ENCODE data around the gene NKX6-2.
"Not testable (repeated sequence)": the region's sequence is repeated elsewhere in the genome, so short reads cannot be mapped to it uniquely, and the experiment has no call there.

The NKX6-2 gene

DNA sequence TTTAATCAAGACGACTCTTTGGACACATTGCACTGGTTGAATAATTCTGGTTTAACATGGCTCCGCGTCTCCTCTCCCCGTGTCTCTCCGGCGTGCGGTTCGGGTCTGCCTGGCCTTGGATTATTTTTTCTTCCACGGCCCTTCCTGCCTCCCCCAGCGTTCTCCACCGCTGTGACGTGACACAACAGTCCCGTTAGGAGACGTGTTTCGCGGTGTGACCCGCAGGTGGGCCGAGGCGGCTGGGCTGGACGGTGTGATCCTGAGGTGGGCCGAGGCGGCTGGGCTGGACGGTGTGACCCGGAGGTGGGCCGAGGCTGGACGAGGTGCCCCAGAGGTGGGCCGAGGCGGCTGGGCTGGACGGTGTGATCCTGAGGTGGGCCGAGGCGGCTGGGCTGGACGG is 12.0 kb upstream of the NKX6-2 start:
- not testable (repeated sequence) for DNase-seq (ENCODE audit: low read depth)

DNA sequence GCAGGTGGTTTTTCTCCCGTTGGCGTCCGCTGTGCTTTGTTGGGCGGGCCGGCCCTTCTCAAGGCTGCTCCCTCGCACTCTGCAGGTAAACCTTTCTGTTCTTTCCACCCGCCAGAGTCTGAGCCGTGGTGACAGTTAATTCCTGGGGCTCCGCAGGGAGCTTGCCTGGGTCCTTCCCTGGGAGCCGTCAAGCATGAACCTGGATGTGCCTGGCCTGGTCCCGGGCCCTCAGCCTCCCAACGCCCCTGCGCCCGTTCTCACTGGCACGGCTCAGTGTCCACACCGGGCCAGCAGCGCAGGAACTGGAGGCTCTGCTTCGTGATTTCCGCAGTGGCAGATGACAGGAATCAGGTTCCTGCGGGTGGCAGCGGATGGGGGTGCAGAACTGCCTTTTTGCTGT is 10.9 kb upstream of the NKX6-2 start:
- no peak for DNase-seq (ENCODE audit: low read depth)

DNA sequence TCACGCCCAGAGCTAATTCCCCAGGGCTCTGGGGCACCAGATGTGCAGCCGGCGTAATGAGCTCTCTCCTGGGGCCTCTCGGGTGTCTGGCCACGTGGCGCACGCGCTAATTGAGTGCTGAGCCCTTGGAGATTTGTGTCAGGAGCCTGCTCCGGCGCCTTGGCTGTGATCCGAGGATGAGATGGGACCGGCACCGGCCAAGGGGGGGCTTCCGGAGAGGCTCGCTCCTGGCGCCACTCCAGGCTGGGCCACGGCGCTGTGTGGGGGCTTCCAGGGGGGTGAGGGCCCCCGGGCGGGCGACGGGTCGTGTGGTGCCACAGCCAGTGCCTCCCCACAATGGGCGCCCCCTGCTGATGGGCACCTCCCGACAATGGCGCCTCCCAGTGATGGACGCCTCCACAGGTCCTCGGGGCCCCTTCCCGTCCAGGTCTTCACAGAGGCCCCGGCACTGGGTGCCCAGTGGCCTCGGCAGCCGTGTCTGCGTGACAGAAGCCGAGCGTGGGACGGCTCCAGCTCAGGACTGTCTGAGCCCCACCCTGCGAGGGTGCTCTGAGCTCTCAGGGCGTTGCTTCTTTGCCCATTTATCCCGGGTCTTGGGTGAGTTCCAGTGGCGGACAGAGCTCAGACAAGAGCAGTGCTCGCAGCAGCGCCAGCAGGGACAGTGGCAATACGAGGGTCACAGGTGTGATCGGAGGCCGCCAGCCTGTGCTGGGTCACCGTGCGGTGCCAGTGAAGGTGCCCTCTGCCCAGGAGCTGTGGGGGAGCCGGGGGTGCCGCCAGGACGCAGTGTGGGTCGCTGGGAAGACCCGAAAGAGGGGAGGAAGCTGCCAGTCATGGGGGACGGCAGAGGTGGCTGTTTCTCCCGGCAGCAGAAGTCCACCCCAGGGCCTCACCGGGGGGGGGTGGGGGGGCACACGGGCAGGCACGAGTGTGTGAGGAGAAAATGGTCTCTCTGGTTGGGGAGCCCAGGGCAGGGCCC is 8.2 kb upstream of the NKX6-2 start:
- no peak for DNase-seq (ENCODE audit: low read depth)

DNA sequence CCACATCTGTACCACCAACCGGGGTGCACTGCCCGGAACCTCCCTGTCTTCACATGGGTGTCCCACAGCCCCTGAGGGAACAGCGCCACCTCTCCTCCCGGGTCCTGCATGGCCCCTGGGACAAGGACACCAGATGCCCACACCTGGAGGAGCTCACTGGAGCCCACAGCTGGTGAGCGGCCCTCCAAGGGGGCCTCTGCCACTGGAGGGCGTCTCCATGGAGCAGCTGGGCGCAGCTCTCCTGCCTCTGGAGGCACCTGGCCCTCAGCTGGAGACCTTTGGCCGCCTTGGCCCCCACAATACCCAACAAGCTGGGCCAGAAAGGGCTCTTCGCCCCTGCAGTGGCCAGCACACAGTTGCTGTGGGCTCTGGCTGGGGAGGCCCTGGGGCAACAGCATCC is 7.3 kb upstream of the NKX6-2 start:
- DNase-seq (ENCODE audit: low read depth): no peak

DNA sequence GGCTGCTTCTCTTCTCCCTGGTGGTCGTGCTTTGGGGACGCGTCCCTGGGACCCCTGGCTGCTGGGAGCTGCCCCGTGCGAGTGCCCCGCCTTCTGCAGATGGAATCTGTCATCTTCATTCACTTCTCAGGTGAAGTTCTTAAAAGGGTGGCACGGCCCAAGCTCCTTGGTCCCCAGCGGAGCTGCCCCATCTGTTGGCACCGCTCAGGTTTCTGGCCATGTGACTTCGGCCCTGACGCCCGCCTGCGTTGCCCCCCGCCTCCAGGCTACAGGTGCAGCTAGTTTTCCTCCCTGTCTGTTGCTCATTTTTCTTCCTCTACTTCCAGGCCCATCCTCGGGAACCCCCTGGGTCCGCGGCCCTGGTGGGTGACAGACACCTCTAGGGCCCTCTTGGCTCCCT is 6.8 kb upstream of the NKX6-2 start:
- DNase-seq (ENCODE audit: low read depth): no peak

DNA sequence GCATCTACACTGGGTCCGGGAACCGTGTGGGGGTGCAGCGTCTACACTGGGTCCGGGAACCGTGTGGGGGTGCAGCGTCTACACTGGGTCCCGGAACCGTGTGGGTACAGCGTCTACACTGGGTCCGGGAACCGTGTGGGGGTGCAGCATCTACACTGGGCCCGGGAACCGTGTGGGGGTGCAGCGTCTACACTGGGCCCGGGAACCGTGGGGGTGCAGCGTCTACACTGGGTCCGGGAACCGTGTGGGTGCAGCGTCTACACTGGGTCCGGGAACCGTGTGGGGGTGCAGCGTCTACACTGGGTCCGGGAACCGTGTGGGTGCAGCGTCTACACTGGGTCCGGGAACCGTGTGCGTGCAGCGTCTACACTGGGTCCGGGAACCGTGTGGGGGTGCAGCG is 6.2 kb upstream of the NKX6-2 start:
- not testable (repeated sequence) for DNase-seq (ENCODE audit: low read depth)

DNA sequence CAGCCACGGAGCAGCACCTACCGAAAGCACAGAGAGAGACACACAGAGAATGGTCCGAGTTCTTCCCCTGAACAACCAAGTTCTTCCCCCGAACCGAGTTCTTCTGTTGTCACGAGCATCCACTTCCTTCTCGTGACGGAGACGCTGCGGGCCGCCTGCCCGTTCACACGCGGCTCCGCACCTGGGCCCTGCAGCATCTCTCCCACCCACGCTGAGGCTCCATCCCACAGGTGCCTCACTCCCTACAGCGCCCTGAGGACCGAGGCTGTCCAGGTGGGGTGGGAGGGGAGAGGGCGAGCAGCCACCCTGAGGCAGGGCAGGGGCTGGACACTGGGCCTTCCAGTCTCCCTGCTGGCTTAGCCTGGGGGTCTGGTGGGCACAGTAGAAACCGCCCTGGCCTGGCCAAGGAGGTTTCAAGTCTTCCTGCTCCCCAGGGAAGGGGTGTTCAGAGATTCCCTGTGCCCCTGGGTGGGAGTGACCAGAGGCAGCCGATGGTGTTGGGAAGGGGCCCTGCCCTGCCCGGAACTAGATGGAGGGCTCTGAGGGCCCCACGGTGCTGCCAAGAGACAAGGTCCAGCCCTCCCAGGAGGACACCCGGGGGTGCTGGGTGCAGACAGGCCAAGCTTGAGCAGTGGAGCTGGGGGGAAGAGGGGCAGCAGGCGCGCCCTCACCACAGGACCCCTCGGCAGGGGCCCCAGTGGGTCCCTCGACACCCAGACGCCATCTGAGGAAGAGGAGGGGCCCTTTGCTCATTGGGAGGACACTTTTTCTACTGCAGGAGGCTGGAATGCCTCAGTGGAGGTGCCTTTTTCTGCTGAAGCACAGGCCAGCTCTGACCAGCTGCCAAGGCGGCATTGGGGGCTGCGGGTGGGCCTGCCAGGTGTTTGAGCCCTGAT is 5.2 kb upstream of the NKX6-2 start:
- no peak for DNase-seq (ENCODE audit: low read depth)

DNA sequence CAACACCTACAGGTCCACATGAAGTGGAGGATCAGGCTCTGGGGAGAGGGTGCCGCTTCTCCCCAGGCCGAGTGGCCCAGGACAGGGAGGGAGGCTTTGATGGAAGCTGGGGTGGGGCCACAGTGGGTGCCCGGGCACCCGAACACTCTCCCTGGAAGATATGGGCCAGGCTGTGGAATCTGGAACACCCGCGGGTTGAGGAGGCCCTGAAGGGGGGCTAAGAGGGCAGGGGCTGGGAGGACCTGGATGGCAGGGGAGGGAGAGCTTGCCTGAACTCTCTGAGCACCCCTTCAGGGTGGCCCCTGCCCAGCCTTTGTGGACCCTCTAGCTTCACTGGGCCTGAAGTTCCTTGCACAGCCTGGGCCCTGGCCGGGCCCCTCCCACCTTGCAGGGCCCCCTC is 4.5 kb upstream of the NKX6-2 start:
- no peak for DNase-seq (ENCODE audit: low read depth)

DNA sequence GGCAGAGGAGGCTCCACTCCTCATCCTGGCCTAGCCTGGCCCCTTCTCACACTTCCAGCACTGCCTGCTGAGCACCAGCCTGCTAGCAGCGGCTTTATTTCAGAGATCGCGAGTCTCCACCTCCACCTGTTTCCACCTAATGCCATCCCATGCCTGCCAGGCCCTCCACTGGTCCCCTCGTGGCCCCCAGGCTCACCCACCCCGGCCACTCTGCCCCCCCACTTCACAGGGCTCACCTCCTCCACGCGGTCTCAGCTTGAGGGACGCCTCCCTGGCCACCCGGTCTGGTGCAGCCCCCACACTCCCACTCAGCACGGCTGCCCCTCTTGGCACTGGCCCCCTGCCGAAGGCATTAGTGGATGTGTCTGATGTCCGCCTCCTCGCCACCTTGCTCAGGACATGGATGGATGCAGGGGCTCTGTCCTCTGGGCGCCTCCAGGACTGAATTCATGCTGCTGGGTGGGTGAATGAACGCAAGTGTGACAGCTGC is 3.8 kb upstream of the NKX6-2 start:
- no peak for DNase-seq (ENCODE audit: low read depth)

DNA sequence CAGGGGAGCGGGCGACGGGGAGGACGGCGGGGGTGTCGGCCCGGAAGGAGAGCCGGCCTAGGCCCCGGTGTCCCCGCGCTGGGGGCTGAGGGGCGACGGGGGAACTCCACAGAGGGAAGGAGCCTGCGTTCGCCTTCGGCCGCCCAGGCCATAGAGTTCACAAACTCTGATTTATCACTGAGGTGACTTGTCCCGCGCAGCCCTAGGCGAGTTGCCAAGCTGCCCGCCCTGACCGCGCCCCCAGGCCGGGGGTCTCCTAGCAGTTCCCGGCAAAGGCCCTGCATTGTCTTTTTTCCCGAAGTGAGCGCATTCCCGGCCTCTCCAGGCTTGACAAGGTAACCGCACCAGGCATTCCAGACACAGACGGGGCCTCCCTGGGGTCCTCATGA is 2.9 kb upstream of the NKX6-2 start:
- DNase-seq (ENCODE audit: low read depth): no peak

DNA sequence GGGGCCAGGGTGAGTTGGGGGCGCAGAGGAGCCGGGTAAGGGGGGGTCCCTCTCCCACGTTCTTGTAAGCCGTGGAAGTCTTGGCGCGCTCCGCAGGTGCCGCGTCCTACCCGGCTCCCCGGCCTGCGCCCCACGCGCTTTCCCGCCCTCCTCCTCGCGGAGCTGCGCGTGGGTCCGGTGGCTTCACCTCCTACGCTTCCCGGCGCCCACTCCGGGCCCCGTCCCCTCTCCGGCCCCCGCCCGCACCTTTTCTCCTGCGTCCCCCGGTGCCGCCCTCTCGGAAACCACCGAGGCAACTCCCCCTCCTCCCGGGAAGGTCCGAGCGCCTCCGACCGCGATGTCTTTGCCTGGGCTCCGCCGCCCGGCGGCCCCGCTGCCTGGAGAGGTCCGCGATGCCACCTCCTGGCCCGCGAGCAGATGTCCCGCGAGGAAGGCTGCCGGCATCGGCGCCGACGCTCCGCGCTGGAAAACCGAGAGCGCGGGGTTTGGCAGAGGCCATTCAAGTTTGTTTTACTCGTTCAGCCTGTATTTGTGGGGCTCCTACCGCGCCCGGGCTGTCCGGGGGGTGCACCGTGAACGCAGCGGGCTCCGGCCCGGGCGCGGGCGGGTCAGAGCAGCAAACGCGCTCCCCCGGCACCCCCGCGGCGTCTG is 2.4 kb upstream of the NKX6-2 start:
- DNase-seq (ENCODE audit: low read depth): no peak

DNA sequence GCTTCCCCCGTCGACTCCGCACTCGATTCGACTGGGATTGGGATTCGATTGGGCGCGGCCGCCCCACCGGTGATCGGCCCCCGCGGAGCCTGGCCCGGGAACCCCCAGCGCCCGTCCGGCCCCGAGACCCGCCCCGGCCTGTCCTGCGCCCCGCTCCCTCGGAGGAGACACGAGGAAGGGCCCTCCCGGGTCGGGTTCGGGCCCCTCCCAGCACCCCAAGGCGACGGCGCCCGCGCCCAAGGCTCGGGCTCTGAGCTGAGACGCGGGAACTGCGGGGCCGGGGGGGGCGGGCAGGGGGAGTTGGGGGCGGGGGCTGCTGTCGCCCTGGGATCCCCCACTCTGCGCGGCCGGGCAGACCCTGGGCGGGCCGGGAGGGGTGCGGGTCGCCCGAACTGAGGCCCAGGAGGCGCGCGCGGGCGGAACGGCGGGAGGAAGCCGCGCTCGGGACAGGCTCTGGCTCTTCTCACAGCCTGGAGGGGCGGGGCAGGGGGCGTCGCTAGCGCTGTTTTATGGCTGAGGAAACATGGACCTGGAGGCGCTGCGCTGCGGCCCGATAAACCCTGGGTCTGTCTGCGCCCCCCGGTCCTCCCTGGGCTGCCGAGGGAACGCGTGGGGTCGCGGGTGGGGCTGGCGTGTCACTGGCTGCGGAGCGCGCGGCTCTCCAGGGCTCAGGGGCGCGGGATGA is 1.7 kb upstream of the NKX6-2 start:
- DNase-seq (ENCODE audit: low read depth): no peak

DNA sequence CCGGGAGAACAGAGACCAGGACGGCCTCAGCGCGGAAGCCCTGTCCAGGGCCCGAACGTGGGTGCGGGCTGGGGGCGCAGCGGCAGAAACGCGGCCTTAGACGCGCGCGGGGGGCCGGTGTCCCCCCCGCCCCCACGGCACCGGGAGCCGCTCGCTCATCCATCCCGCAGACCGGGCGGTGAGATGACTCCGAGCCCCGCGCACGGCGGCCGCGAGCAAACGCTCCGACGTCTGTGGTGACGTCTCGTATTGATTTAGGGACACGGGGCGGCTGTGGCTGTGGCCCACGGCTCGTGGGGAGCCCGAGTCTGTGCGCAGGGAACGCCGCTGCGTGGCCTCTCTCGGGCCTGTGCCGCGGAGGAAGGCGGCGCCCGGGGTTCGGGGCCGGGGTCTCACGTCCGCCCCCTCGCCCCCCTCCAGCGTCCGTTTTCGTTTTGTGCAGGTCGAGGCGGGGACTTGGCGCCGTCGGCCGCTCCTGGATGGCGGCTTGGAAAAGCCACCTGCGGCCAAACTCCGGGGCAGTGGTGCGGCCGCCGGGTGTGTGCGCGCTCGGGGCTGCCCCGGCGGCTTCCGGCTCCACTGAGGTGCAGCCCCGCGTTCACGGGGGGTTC is 1.0 kb upstream of the NKX6-2 start:
- no peak for DNase-seq (ENCODE audit: low read depth)

DNA sequence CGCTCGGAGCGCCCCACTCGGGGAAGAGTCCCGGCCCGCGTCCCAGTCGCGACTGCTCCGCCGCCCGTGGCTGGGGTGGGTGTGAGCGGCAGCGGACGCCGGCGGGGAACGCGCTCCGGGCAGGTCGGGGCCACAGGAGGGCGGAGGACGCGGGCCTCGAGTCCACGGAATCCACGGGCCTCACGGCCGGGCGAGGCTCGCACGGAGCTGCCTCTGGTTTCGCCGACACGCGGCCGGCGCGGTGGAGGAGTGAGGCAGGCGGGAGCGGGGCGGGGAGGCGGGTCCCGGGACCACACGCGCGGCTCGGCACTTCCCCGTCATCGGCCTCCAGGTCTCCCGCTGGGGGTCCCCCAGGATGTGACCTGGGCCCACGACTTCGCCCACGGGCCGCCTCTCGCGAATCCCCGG is 533 bp upstream of the NKX6-2 start:
- DNase-seq (ENCODE audit: low read depth): no peak

DNA sequence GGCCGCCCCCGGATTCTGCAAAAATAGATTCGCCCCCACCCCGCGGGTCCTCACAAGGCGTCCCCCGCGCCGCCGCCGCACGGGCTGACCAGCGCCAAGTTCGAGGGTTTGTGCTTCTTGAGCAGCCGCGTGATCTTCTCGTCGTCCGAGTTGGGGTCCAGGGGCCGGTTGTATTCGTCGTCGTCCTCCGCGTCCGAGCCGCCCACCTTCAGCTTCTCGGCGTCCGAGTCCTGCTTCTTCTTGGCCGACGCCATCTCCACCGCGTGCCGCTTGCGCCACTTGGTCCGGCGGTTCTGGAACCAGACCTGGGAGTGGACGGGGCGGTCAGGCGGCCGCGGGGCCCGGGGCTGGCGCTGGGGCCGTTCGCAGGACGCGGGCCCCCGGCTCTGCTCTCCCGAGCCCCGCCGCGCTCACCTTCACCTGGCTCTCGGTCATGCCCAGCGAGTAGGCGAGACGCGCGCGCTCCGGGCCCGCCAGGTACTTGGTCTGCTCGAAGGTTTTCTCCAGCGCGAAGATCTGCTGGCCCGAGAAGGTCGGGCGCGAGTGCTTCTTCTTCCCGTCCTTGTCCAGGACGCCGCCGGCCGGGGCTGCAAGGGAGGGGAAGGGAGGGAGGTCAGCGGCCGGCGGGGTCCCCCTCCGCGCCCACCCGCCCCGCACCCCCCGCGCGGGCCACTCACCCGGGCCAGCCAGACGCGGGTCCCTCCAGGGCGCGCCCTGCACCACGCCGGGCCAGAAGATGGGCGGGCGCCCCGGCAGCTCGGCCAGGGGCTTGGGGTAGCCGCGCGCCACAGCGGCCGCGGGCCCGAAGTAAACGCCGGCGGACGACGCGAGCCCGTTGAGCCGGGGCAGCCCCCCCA is 853 bp downstream of the NKX6-2 start:
- DNase-seq (ENCODE audit: low read depth): no peak

DNA sequence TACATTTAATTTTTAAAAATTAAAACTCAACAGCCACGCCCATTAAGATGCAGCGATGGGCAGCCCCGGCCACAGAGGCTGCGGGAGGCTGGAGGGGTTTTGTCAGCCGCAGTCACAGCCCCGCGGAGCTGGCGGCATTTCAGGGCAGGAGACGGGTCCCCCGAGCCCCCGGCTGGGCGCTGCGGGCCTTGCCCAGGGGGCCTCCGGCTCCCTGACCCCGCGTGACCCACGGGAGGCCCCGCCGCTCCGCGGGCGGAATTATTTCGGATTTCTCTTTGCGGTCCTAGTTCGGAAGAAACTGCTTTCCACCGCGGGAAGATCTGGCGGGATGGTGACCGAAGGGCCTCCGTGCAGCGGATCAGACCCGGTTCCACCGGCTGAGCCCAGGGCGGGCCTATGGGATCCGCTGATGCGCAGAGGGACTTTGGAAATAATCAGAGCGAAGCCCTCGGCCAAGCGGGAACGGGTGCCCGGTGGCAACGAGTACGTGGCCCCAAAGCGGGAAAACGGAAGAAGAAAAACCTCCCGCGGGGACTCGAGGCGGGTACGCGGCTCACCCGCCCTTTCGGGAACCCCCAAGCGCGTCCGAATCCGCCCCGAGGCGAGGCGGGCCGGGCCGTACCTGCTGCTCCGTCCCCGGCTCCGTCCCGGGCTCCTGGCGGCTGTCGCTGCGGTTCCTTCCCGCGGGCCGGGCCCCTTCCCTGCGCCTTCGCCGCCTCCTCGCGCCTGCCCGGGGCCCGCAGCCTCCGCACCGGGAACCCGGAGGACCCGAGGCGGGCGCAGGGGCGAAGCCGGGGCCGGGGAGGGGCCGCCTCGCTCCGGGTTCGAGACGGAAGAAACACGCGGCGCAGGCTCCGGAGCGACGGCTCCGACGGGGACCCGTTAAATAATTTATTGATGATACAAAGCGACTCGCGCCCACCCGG is 1.7 kb downstream of the NKX6-2 start:
- DNase-seq (ENCODE audit: low read depth): no peak

DNA sequence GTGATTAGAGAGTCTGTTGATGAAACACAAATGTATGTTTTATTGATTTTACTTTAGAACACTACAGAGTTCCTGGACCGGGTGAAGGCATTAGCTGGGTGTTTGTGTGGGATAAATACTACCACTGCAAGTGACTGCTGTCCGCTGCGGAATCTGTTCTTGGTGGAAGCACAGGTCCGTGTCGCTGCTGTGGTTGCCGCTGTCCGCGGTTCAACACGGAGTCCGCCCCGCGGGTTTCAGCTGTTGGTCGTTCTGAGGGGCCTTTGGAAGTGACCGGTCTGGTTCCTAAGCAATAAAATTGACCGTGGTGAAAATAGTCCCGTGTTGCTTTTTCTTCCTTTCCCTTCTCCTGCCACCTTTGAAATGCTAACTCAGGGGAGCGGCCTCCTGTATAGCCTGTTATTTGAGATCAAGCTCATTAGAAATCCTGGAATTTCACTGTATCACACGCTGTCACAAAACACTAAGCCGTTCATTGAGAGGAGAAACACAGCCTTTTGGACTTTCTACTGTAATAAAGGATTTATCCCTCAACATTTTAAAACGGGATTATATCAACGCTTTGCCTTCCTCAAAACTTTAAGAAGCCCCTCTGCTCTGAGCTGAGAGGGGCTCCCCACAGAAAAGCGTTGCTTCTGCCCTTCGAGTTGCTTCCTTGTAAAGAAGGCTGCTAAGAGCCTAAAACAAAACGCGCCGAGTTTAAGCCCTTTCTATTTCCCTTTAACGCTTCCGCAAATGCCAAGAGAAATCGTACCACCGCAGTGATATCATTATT is 2.6 kb downstream of the NKX6-2 start:
- no peak for DNase-seq (ENCODE audit: low read depth)

DNA sequence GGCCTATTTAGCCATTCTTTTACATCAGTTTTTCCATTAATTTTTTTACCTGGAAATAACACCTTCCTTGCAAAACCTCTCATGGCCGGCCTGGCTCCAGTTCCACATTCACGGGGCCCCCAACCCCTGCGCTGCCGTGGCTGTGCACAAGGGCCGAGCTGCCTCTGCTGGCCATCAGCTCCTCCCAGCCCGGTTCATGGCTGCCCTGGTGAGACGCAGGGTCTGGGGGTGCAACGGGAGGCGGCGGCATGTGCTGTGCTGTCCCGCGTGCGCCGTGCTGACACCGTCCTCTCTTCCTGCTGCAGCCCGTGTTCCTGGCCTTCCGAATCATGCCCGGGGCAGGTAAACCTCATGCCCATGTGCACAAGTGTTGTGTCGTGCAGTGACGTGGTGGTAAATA is 4.4 kb downstream of the NKX6-2 start:
- no peak for DNase-seq (ENCODE audit: low read depth)
